ENCODE results near the gene TERC.
"Not testable (repeated sequence)": the region's sequence is repeated elsewhere in the genome, so short reads cannot be mapped to it uniquely, and the experiment has no call there.

Gene TERC

DNA sequence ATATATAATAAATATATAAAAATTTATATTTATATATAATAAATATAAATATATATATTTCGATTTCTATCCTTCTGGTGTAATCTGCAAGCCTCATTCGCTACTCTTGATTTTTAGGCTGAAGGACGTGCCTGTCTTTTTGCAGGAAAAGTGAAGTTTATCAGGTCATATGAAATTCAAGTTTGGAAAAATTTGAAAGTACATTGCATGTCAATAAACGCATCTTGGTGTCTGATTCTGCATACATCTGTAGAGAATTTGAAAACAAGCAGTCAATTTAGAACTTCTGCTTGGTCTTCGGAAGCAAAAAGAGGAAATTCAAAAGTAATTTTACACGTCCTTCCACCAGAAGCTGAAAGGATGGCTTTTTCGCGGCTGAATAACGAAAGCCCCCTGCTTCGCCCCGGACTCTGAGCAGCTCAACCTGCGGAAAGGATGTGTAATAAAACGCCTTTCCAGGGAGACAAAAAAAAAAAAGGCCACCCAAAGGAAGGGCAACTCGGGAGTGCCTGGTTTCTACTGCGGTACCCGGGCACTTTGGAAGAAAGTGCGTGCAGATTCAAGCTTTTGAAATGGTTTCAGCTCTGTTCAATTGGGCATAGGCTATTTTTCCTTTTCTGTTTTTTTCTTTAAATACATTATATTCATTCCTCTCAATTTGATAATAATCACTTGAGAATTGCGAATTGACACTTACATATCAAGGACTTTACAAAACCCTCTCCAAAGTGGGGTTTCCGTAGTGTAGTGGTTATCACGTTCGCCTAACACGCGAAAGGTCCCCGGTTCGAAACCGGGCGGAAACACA is 6.8 kb upstream of the TERC start:
- DNase-seq (ENCODE audit: low spot score) = peak; percentile 76

DNA sequence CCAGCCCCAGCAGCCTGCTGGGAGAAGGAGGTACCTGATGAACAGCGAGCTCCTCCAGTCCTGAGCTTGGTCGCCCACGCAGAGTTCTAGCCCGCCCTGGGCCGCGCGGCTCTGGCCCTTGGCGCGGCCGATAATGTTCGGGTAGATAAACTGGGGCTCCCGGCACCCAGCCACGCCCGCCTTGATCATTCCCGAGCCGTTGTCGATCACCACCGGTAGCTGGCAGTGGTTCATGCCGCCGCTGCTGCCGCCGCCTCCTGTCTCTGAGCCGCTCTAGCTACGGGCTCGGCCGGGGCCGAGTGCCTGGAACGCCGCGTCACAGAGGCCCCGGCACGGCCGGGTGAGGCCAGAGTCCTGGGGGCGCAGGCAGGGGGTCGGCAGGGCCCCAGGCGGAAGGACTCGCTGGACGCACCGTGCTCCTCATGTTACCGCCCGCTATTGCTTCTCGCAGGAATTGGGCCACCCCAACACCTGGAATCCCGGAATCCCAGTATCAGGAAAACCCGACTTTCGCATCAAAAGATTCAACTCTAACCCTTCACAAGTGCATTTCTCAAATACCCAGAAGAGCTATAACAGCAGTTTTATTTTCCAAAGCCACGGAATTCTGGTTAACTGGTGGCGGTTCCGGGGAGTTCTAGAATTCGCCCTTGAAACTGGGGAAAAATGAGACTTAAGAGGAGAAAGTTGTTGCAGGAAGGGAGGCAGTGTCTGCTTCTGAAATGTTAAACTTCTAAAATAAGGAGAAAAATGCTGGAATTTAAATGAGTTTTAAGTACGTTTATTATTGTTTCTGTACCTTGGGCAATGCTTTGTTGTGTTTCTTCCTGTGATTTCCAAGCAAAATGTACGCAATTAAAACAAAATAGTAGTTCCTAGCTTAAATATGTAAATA is 4.7 kb upstream of the TERC start, which contains the start of gene ACTRT3:
Gene ACTRT3 (minus strand): TSS at position 275 of the 895 bp plus-strand sequence. CDS start 41 bp downstream, at position 234.
- DNase-seq (ENCODE audit: low spot score) = peak; percentile 88

DNA sequence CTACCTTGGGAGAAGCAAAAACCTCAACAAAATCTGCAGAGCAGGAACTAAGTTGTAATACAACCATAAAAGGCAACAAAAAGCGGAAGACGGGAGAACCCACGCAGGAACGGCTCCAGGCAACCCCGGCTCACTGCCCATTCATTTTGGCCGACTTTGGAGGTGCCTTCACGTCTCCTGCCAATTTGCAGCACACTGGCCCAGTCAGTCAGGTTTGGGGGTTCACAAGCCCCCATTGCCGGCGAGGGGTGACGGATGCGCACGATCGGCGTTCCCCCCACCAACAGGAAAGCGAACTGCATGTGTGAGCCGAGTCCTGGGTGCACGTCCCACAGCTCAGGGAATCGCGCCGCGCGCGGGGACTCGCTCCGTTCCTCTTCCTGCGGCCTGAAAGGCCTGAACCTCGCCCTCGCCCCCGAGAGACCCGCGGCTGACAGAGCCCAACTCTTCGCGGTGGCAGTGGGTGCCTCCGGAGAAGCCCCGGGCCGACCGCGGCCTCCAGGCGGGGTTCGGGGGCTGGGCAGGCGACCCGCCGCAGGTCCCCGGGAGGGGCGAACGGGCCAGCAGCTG is 463 bp downstream of the TERC start:
- DNase-seq (ENCODE audit: low spot score) = no peak

DNA sequence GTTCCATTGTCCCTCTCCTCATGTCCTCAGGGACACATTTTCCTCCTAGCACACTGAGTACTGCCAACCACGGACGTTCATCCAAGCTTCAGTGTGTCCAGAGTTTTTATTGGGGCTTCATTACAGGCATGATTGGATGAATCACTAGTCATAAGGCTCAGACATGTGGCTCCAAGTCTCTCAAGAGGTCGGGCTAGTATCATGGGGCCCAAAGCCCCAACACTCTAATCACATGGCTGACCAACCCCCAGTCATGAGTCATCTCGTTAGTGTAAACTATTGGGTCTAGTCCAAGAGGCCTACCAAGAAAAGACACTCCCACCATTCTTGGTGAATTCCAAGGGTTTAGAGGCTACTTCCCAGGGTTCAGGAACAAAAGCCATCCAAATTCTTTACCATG is 4.4 kb downstream of the TERC start:
- DNase-seq (ENCODE audit: low spot score) = no peak

DNA sequence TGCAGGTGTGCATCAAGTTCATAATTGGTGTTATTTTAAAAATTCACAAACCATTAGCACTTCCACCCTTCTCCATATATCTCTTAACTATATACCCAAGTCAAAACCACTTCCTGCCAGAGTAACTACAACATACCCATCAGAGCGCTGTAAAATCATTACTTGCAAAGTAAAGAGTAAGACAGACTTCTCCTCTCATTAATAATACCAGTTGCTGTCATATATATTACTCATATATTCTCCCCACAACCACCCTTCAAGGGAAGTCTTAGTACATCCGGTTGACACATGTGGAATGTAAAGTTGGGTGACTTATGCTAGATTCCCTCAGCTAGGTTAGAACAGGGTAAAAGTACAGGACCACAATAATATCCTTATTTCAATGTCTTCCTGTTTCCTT is 5.6 kb downstream of the TERC start:
- DNase-seq (ENCODE audit: low spot score) = no peak

DNA sequence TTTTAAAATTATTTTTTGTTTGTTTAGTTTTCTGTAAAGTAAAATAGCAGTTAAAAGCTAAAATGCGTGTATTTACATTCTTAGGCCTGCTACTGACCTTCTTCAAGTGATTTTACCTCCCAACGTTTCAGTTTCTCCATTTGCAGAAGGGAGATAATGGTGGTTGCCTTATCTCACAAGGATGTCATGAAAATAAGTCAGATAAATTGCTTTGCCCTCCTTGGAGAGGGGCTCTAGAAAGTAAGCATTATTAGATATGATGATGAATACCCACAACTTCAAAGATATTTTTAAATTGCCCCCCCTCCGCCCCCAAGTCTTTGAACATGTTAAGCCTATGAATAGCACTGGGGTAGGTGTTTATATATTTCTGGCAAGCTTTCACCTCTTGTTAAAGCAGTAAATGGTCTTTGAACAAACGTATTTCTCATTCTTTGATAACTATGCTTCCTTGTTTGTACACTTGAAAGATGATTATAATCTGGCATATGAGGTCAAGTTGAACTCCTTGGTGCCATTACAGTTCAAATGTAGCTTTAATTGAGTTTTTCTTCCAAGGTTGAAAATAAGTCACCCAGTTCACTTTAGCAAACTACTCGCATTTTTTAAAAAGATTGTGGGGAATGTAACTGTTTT is 6.4 kb downstream of the TERC start:
- DNase-seq (ENCODE audit: low spot score) = no peak

DNA sequence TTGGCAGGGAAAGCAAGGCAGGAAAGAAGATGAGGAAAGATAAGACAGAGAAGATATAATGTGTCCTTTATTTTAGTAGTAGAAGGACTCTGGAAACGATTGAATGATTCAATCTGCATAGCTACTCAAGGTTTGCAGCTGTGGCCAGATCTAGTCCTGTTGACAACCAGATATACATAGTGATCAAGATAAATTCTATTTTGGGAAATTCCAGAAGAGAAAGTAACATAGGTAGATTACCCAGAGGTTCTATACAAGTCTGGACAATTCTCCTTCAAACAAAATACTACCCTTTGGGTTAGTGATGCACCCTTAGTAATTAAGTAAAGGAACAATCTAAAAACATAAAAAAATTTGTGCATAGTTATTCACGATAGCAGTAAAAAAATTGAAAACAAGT is 9.4 kb downstream of the TERC start:
- DNase-seq (ENCODE audit: low spot score) = no peak

DNA sequence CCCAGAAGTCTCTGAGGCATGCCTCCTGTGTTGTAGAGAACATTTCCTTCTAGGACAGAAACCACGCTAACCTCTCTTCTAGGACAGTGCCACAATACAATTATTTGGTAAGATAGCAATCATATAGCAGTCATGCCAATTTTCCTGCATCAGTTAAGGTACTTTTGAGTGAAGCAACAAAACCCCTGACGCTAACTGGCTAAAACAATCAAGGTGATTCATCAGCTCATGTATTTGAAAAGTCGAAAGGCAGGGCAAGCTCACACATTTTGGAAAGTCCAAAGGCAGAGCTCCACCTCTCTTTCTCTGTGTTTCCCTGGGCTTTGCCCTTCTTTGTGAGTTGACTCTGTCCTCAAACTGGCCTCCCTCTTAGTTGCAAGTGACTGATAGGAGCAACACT is 10.1 kb downstream of the TERC start:
- DNase-seq (ENCODE audit: low spot score) = no peak

DNA sequence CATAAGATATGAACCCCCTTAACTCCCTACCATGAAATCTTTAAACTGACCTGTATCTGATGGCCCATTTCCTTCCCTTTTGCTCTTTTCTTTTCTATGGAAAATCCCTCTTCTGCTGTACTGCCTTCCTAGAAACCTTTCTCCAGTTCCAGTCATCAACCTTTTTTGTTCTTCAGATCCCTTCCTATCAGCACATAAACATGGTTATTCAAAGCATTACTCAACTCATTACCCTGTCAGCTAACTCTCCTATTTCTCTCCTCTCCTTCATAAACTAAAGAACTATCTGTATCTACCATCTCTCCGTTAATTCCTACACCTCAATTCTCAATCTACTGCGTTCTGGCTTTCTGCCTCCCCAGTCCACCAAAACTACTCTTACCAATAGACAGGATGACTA is 13.0 kb downstream of the TERC start:
- no peak for DNase-seq (ENCODE audit: low spot score)

DNA sequence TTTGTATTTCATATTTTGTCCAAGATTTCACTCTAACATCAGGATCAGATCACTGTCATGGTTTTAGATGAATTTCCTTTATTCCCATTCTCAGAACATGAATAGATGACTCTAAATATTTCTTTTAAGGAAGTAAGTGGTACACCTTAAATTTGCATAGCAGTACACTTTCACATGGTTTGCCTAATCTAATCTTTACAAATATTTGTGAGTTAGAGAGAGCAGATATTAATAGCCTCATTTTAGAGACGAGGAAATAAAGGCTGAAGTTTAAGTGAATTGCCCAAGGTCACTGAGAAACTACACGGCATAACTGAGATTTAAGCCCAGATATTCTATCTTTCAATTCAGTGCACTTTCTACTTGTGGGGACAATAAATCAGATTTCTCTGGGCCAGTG is 14.2 kb downstream of the TERC start:
- DNase-seq (ENCODE audit: low spot score) = no peak

DNA sequence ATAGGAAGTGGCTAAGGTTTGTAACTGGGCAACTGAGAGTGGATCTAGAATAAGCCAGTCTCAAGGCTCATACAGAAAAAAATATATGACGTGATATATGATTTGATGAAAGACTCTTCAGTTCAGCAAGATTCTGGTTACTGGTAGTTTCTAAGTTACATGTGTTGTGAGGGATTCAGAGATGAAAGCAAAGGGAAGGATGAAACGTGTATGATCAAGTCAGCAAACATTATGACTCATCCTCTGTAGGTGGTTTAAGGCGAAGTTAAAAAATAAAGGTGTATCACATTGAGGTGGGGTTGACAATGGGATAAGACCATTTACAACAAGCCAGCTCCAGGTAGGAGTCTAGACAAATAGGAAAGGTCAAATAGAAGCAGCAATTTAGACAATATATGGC is 16.2 kb downstream of the TERC start:
- DNase-seq (ENCODE audit: low spot score) = no peak

DNA sequence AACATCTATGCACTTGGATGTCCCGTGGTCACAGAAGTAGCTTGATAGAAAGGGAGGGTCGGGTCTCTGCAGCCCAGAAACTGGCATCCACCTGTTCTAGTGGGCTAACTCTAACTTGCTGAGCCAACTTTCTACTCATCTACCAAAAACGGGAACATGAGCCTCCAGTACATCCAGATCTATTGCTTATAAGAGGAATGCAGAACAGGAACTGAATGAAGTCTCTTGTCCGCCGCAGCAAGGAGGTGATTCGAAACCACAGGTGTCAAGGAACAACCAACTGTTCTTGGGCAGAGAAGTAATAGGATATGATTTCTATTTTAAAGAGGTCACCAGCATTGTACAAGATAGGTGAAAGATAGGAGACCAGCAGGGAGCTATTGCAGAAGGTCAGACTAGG is 17.9 kb downstream of the TERC start:
- no peak for DNase-seq (ENCODE audit: low spot score)

DNA sequence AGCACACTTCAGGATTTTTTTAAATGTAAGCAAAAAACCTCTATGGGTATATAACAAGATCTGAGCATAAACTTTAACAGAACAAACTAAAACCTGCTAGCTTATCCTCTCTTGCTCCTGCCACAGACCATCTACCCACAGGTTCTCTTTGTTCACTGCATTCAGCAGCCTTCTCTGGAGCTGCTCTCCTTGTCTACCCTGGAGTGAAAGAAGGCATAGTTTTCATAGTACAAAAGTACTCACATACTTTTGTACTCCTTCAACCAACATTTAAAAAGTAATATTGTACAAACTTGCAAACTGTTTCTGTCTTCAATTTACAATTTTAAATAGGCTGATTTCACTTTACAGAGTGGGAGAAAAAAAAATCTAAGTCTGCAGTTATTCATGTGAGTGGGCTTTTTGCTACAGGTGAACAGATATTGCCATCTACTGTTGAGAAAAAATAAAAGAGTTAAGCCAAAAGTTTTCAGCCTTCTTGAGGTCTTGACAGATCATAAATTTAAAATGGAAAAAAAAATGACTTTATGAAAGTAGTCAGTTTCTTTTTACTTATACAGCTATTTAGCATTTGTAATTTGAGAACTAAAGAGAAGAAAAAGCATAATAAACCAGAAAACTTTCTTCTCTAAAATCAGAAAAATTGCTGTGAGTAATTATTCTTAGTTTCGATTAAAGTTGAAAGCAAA is 20.4 kb downstream of the TERC start:
- DNase-seq (ENCODE audit: low spot score) = no peak

DNA sequence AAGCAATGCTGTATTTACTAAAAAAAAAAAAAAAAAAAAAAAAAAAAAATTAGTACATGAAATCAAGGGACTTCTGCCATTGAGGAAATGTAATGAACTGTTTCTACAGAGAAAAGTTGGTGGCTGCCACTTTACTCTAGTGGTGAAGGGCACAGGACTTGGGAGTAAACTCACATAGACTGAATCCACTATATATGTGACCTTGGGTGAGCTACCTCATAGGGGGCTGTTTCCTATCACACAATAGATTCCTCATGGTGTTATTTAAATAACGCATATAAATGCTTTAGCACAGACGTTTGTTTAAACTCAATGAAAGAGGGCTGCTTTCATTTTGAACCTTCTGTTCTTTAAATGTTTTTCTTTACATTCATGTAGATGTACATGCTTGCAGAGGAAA is 25.8 kb downstream of the TERC start:
- no peak for DNase-seq (ENCODE audit: low spot score)

DNA sequence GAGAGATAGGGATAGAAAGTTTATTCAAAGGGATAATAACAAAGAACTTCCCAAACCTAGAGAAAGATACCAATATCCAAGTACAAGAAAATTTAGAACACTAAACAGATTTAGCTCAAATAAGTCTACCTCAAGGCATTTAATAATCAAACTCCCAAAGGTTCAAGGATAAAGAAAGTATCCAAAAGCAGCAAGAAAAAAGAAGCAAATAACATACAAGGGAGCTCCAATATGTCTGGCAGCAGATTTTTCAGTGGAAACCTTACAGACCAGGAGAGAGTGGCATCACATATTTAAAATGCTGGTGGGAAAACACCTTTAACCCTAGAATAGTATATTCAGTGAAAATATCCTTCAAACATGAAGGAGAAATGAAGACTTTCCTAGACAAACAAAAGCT is 33.0 kb downstream of the TERC start:
- DNase-seq (ENCODE audit: low spot score) = not testable (repeated sequence)

DNA sequence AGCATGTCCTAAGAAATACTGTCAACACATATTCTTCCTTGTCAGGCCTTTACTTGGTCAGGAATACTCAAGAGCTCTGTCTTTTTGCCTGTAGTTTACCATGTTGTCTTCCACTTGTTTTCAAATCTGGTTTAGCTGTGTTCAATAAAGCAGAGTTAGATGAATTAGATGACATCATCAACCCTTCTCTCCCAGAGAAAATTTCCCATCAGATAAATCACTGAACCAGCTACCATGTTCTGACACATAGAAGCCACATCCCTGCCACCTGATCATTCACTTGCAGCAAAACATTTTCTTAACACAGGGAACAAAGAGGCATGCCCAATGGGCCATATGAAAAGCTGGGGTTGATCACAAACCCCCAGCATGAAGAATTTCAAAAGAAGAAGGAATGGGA is 42.1 kb downstream of the TERC start:
- DNase-seq (ENCODE audit: low spot score) = no peak

DNA sequence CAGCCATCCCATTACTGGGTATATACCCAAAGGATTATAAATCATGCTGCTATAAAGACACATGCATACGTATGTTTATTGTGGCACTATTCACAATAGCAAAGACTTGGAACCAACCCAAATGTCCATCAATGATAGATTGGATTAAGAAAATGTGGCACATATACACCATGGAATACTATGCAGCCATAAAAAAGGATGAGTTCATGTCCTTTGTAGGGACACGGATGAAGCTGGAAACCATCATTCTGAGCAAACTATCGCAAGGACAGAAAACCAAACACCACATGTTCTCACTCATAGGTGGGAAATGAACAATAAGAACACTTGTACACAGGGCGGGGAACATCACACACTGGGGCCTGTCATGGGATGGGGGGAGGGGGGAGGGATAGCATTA is 46.4 kb downstream of the TERC start:
- not testable (repeated sequence) for DNase-seq (ENCODE audit: low spot score)

Data from ecto neural progenitor cell (in vitro differentiated cells).